Prostate gland (tissue), 2 donors: Measurements from ENCODE around the gene CEP152.

Experiments
- CTCF ChIP-seq, 4 experiments: fragments of 200-600 bp in 2 of 4; fragments of 450-650 bp in 2 of 4; sonication (generic) in 2 of 4; IDR thresholded peaks; 1 replicate in 3 of 4; 2 replicates in 1 of 4; pipeline ENCODE4 v1.5.1; 2016 to 2019; ENCODE audit warnings: antibody characterized with exemption in 4 of 4, mild to moderate bottlenecking in 2 of 4, moderate library complexity in 2 of 4
- POLR2A ChIP-seq: fragments of 450-650 bp; IDR thresholded peaks from one replicate; pipeline ENCODE4 v1.6.1; 2016; ENCODE audit warnings: antibody characterized with exemption, mild to moderate bottlenecking
- POLR2AphosphoS5 ChIP-seq: sonication (generic); formaldehyde crosslinking; IDR thresholded peaks from one replicate; pipeline ENCODE4 v1.6.1; 2017; ENCODE audit warnings: antibody characterized with exemption

- no peak for TF ChIP-seq CTCF (IDR thresholded peaks at IDR 0.05)
- TF ChIP-seq POLR2AphosphoS5, result no peak
- TF ChIP-seq POLR2A, result no peak
These were observed 12.6 kb downstream of the CEP152 start for GRCh38 chr15:48798319-48798718.
